HL-60/S4 treated with phorbol 12-myristate 13-acetate at 8.2 ng/mL for 4 days and 3 days (cell line): ENCODE measurements around the gene DOK6.
"Not testable (repeated sequence)": the region's sequence is repeated elsewhere in the genome, so short reads cannot be mapped to it uniquely, and the experiment has no call there.

Source experiments
- in situ Hi-C: fragments of 300-500 bp; cut with MboI; formaldehyde crosslinking; loops from 2 replicates; pipeline ENCODE4 v1.15.0; 2022; ENCODE audit warnings: low sequenced_read_pairs

Gene DOK6

GRCh38 chr18:69787825-69788547 lies 387.3 kb downstream of the DOK6 start:
- in situ Hi-C loops: no loop called here

GRCh38 chr18:69789794-69790193 lies 389.1 kb downstream of the DOK6 start:
- in situ Hi-C loops: no loop called here

- in situ Hi-C loops: no loop called here
Measured at GRCh38 chr18:69790649-69791048, 390.0 kb downstream of the DOK6 start.

GRCh38 chr18:69795791-69796190 lies 395.1 kb downstream of the DOK6 start:
- in situ Hi-C loops: no loop called here

GRCh38 chr18:69804776-69805501 lies 404.3 kb downstream of the DOK6 start:
- in situ Hi-C loops: no loop called here

GRCh38 chr18:69808399-69808798 lies 407.7 kb downstream of the DOK6 start:
- in situ Hi-C loops: no loop called here

GRCh38 chr18:69813559-69813958 lies 412.9 kb downstream of the DOK6 start:
- in situ Hi-C loops: no loop called here

GRCh38 chr18:69814861-69815385 lies 414.2 kb downstream of the DOK6 start:
- in situ Hi-C loops: no loop called here

- in situ Hi-C loops: no loop called here
Measured at GRCh38 chr18:69817335-69817940, 416.8 kb downstream of the DOK6 start.

GRCh38 chr18:69819460-69819859 lies 418.8 kb downstream of the DOK6 start:
- in situ Hi-C loops: no loop called here

- in situ Hi-C loops: no loop called here
Measured at GRCh38 chr18:69820538-69820937, 419.9 kb downstream of the DOK6 start.

- in situ Hi-C loops: no loop called here
Measured at GRCh38 chr18:69830189-69830588, 429.5 kb downstream of the DOK6 start.

GRCh38 chr18:69834980-69835379 lies 434.3 kb downstream of the DOK6 start:
- in situ Hi-C loops: not testable (repeated sequence)

GRCh38 chr18:69838003-69838402 lies 437.3 kb downstream of the DOK6 start:
- in situ Hi-C loops: no loop called here

- in situ Hi-C loops: no loop called here
Measured at GRCh38 chr18:69838620-69839411, 438.1 kb downstream of the DOK6 start.

- in situ Hi-C loops: no loop called here
Measured at GRCh38 chr18:69839497-69839896, 438.8 kb downstream of the DOK6 start.

- in situ Hi-C loops: no loop called here
Measured at GRCh38 chr18:69840001-69840400, 439.3 kb downstream of the DOK6 start.

GRCh38 chr18:69840445-69840844 lies 439.8 kb downstream of the DOK6 start:
- in situ Hi-C loops: no loop called here

- in situ Hi-C loops: no loop called here
Measured at GRCh38 chr18:69841117-69841516, 440.4 kb downstream of the DOK6 start.

GRCh38 chr18:69843015-69843414 lies 442.3 kb downstream of the DOK6 start:
- in situ Hi-C loops: no loop called here

- in situ Hi-C loops: no loop called here
Measured at GRCh38 chr18:69844656-69845055, 444.0 kb downstream of the DOK6 start.
